GM18861 (cell line): ENCODE data around the gene GPHA2.
A peak's percentile ranks its signal among the peaks of the same experiment; 100 is the strongest.

ENCODE experiments used
- ATAC-seq: cut with Tn5 transposase; IDR thresholded peaks from one replicate; pipeline ENCODE4 v1.9.1; 2021; ENCODE audit not compliant: unreplicated experiment

Gene GPHA2

DNA sequence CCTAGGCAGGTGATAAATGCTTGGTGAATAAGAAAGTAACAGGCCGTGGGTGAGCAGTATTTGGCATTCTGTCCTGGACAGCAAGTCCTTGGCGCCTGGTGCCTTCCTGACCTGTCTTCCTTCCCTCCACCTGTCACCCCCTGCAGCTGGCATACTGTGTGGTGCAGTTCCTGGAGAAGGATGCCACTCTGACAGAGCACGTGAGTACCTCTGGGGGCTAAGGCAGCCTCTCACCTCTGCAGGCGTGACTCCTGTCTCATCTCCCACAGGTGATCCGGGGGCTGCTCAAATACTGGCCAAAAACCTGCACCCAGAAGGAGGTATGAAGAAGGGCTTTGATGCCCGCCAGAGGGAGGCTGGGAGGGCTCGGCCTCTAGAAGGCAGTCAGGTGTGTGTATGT is 4.4 kb downstream of the GPHA2 start:
- no peak for ATAC-seq

DNA sequence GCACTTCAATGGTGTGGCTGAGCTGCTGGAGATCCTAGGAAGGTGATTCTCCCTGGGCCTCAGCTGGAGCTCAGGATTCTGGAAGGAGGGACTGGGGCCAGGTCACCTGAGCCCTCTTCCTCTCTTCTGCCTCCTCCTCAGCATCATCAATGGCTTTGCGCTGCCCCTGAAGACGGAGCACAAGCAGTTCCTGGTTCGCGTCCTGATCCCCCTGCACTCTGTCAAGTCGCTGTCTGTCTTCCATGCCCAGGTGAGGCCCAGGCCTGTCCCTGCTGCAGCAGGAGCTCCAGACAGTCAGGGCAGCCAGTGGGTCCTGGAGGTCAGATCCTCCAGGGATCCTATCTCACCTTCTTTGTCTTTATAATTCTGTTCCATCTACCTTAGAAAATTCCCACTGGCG is 5.4 kb downstream of the GPHA2 start:
- no peak for ATAC-seq

DNA sequence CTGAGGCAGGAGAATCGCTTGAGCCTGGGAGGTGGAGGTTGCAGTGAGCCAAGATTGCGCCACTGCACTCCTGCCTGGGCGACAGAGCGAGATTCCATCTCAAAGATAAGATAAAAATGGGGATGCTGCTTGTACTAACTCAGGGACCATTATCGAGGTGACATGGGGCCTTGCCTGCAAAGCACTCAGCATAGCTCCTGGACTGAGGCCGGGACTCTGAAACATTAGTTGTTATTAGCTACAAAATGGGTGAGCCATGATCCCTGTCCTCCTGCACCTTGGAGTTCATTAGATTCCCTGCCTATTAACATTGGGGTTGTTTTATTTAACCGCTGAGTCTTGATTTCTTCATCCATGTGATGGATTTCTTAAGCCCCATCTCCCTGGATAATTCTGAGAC is 6.1 kb downstream of the GPHA2 start:
- no peak for ATAC-seq

DNA sequence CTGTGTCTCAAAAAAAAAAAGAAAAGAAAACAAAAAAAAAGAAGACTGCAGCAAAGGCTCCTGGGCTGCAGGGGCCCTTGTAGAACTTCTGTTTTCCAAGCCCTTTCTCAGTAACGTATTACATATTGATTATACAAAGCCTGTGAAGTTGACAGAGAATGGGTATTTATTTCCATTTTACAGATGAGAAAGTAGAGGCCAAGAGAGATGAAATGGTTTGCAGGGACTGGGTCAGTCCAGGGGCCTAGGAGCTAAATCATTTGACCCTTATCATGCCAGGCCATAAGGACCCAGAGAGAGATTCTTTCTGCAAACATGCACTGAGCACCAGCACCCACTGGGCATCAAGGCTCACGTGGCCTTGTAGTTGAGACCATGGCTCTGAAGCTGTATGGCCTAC is 6.7 kb downstream of the GPHA2 start:
- no peak for ATAC-seq

DNA sequence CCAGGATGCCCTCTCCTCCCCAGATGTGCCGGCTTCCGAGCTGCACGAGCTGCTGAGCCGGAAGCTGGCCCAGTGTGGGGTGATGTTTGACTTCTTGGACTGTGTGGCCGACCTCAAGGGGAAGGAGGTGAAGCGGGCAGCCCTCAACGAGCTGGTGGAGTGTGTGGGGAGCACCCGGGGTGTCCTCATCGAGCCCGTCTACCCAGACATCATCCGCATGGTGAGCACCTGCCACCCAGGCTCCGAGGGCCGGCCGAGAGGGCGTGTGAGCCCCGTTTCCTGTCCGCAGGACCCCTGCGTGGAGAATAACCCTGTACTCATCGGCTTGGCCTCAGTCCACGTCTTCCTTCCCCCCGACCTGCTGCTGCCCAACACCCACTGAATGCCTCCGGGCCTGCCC is 9.0 kb downstream of the GPHA2 start:
- no peak for ATAC-seq

DNA sequence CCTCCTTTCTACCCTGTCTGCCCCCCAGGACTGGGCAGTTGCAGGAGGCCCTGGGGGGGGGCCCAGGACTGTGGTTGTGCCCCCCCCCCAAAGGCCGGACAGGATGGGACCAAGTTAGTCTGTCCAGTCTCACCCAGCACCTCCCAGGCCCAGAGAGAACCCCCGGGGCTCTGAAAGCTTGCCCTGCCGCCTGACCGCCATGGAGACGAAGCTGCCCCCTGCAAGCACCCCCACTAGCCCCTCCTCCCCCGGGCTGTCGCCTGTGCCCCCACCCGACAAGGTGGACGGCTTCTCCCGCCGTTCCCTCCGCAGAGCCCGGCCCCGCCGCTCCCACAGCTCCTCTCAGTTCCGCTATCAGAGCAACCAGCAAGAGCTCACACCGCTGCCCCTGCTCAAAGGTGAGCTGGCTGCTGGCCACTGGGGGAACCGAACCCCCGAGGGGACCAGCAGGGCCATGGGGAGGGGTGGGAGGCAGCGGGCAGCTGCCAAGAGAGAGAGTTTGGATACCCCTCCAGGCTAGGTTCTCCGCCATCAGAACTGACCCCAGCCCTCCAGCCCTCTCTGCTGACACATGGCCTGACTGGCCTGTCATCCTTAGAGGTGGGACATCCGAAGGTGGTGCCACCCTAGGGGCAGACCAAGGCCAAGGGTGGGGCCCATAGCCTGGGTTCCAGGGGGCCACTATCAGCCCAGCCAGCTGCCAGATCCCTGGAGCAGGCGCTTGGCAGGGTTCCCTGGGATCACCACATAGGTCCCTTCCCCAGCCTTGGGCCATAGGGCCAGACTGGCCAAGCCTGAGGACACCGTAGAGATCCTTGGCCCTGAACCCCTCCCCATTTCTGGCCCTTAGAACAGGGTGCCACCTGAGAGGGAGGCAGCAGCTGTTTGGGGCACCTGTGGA is 9.9 kb downstream of the GPHA2 start:
- no peak for ATAC-seq

DNA sequence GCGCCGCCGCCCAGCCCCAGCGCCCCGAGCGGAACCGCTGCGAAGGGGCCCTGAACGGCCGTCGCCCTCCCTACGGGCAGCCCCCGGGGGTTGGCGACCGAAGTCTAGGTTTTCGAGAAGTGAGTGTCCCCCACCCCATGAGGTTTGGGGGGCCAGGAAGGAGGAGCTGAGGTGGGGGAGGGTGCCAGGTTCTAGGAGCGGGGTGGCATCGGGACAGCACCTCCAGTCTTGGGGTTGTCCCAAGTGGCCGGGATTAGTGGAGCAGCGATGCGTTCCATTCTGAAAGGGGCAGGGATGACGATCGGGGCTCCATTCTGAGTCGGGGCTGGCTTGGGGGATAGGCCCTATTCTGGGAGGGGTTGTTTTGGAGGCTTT is 10.8 kb downstream of the GPHA2 start:
- ATAC-seq = no peak

DNA sequence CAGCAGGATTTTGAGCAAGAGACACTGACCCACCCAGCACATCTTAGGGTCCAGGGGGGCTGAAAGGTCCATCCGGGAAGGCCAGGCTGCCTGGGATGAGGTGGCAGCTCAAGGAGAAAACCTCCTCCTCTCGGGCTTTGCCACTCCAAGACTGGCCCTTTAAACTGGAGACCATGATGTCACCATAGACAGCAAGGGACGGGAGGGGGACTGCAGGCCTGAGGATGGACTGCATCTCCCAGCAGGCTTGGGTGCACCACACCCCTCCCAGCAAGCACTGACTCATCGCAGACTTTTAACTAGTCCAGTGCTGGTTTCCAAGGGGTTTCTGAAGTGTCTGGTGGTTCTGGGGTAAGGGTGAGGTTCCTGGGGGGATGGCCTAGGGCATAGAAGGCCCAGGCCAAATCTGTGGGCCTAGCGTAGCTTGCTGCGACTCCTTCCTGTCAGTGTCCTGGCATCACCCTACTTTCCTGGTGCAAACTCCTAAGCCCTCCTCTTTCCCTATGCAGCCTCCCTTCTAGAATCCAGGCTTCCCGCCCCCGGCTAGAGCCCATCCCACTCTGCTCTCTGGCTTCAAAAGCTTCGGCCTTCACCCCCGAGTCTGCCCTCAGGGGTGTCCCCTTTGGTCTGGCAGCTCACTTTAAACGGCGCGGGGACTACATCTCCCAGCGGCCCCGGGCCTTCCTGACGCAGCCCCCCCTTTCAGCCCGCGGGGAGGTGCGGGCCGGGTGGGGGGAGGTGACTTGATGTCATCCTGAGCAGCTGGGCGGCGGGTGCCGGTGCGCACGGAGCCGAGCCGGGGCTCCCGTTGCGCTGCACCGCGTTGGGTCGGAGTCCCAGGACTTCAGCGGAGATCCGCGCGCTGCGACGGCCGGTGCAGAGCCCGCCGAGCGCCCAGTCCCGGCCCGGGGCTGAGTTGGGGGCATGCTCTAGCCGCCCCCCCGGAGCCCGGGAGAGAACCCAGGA is 11.5 kb downstream of the GPHA2 start, which contains the start of gene PPP2R5B:
Gene PPP2R5B, plus strand, starts transcription at position 746 of the 966 bp plus-strand sequence. CDS start 1,046 bp downstream, outside the sequence.
- ATAC-seq = peak; percentile 67

DNA sequence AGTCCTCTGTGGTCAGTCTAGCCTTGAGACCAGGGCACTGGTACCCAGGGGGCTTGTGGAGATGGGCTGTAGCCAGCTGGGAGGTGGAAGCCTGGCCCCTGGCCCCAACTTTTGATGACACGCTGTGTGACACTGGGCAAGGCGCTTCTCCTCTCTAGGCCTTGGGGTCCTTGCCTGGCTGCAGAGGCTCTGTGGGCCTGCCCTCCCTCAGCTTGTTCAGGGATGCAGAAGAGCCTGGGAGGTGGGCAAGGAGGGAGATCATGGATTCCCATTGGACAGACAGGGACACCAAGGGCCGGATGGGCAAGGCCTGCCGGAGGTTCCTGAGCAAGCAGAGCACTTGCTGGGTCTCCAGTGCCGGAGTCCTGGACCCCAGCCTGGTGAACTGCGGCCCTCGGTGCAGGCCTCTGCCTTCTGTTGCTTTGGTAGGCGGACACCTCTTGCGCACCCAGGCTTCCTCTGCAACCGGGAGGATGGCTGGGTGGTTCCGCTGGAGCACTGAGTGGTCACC is 12.5 kb downstream of the GPHA2 start:
- ATAC-seq = no peak

DNA sequence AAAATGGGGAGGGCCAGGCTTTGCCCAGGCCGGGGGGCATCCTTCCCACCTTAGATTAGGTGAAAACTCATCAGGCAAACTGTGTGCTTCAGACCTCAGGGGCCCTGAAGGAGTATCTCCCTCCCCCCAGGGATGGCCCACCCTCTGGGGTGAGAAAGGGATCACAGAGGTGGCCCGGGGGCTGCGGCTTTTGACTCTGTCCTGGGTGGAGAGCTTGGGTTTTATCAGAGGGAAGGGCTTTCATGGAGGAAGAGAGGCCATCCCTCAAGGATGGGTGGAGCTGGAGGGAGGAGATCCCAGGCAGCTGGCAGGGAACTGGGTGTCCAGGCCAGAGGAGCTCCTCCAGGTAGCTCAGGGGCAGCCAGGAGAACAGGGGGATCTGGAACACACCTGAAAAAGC is 14.3 kb downstream of the GPHA2 start:
- no peak for ATAC-seq

DNA sequence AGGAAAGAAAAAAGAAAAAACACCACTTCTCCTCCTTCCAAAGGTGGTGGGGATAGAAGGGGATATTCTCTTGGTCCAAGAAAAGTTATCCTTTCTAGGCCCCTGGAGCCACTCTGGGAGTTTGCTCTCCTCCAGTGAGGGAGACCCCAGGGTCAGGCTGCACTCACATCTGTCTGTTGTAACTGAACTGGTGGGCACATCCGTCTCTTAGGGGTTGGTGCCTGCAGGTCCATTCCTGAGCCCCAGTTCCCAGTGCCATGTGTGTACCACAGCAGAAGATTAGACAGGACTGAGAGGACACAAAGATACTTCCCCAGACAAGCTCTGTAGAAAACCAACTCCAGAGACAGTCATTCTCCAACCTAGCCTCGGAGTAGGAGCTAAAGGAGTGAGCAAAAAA is 15.6 kb downstream of the GPHA2 start:
- ATAC-seq = no peak

DNA sequence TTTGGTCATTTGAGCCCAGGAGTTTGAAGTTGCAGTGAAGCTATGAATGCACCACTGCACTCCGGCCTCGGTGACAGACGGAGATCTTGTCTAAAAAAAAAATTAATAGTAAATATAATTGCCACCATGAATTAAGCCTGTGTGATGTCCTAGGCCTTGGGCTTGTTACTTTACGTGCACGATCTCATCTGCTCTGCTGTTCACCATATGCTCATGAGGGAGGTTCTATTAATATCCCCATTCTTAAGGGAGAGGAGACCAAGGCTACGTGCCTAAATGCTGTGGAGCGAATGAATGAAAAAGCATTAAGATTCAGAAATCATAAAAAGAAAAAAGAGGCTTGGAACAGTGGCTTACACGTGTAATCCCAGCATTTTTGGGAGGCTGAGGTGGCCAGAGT is 16.1 kb downstream of the GPHA2 start:
- no peak for ATAC-seq

DNA sequence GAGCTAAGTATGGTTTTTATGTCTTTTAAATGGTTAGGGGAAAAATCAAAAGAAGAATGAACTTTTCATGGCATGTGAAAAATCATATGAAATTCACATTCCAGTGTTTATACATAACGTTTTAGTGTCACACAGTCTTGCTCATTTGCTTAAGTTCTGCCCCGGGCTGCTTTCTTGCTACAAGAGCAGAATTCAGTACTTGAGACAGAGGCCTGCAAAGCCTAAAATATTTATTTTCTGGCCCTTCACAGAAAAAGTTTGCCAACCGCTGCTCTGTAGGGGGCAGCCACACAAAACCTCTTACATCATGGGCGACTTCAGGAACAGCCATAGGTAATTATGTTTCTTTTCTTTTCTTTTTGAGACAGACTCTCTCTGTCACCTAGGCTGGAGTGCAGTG is 17.7 kb downstream of the GPHA2 start:
- ATAC-seq = no peak

DNA sequence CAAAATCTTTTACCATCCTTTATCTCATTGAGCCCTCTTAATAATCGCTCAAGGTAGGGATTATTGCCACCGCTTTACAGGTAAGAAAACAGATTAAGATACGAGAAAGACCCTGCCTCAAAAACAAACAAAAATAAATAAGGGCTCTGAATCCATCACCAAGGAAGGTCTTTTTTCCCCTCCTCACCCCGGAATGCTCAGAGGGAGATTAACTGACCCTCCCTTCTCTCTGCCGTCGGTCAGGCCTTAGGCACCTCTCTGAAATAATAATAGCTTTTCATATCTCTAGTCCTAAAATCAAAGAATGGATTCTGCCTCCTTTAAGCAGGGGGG is 18.1 kb downstream of the GPHA2 start:
- ATAC-seq = no peak

DNA sequence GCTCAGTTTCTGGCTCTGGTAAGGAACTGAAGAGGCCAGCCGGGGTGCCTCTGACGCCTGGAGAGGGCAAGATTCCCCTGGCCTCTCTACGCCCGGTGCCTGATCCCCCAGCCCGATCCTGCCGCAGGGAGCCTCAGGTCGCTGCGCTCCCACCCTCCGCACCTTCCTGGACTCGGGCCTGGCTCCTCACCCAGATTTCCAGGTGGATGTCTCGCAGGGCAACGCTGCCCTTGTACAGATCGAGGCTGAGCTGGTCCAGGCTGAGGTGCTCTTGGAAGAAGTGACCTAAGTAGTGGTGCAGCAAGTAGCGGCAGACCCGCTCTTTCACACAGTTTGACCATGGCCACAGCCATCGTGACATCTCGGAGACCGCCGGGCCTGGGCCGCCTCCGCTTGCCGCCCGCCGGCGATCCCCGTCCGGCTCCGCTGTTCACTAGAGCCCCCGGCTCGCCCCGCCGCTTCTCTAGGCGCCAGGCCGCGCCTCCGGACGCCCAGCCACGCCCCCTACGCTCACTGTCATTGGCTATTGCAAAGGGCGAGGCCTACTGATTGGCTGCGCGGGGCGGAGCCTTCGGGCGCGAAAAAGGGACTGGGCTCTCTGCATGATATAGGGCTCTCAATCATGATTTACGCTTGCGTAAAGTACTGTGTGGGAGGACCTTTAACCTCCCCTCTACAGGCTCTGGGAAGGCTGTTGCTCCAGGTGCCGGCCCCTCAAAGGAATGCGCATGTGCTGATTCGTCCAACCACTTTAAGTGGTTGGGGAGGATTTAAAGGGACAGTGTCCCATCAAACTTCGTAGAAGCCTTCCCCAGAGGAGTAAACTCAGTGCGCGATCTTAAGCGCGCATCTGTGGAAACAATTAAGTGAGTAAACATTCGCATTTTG is 18.7 kb downstream of the GPHA2 start, which contains the start of gene ATG2A:
Gene ATG2A, minus strand, starts transcription at position 435 of the 888 bp plus-strand sequence. Its CDS starts 74 bp downstream, at position 361.
- peak; percentile 90 for ATAC-seq

DNA sequence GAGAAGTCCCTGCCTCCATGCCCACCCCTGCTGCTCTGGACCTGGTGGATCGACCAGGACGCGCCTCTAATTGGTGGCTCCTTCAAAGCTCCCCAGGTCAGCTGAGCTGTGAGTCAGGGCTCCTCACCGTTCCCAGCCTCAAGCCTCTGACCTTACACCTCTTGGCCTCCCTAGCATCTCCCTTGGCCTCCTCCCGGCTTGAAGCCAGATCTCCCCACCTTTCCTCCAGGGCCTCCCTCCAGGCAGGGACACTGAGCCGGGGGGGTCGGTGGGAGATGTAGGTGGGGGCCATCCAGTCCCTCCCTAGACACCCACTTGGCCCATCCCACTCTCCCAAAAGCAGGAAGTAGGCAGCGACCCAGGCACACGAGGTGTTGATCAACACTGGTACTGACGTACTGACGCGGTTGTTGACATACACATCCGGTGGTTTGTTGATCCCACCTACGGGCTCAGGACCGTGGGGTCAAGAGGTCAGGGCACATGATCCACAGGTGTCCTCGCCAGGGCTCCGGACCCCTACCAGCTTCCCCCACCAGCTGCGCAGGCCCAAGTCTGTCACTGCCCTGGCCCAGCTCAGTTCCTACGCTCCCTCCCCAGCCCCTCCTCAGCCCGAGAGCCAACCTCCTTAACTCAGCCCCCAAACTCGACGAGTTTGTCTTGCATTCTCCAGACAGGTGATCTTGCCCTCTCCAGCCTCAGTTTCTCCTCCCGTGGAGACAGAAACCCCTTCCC is 19.5 kb downstream of the GPHA2 start:
- ATAC-seq = no peak

DNA sequence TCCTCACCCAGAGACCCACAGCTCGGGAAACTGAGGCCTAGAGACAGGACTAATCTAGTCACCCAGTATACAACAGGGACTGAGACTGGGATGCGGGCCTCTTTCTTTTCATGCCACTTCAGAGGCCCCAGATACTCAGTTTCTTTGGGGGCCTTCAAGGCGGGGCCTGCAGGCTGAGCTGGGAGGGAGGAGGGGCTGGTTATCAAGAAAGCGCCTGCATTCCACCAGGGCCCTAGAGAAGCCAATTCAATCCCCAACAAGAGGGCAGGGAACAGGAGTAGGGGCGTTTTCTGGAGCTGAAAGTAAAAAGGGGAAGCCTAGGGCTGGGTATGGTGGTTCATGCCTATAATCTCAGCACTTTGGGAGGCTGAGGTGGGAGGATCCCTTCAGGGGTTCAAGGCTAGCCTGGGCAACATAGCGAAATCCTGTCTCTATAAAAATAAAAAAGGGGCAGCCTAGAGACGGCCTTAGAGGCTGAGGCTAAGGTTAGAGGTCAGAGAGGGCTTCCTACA is 20.3 kb downstream of the GPHA2 start:
- ATAC-seq = no peak

DNA sequence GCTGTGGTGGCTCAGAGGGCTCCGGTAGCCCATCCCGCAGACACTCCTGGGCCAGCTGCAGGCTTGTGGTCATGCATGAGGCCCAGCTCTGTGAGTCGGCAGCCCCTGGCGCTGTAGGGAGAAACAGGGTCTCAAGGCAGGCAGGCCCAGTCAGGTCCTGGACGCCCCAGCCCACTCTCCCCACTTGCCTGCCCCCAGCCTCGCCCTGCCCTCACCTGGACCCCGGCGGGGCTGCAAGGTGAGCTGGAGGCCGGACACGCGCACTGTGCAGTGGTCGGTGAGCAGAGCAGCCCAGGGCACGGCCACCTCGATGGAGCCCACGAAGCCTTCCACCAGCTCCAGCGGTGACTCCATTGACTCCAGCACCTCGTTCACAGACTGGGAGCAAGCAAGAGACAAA is 21.6 kb downstream of the GPHA2 start:
- ATAC-seq = no peak

DNA sequence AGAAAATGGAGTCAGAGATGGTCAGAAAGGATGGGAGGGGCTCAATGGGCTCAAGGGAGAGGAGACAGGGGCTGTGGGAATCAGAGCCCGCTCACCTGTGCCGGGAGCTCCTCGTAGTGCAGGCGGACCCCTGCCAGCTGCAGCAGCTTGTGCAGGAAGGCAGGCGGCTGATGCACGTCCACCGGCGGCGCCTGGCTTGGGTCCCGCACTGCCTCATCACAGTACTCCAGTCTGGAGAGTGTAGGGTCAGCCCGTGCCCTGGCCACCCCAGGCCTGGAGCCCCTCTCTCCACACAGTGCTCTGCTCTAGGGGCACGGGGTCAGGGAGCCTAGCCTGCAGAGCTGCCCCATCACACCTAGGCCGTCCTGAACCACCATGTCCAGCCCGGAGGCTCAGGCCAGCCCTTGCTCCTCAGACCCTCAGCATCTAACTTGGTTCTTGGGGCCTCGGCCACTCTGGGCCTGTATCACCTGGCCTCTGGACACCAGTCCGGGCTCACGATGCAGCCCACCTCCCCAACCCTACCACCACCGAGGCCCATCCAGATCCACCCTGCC is 22.4 kb downstream of the GPHA2 start:
- no peak for ATAC-seq
